Lower leg skin (tissue), 3 donors: ENCODE data around the gene CAPN9.

Experiments used
- POLR2A ChIP-seq, 2 donors: fragments of 450-650 bp; IDR thresholded peaks; one replicate each; pipeline ENCODE4 v1.6.1; 2016 to 2017; ENCODE audit warnings: antibody characterized with exemption in 2 of 2, mild to moderate bottlenecking in 1 of 2, moderate library complexity in 1 of 2
- TF ChIP-seq, protein P1 (sequence below), 3 donors: fragments of 450-650 bp; IDR thresholded peaks; one replicate each; pipeline ENCODE4 v1.5.1; 2016; ENCODE audit warnings: antibody characterized with exemption in 3 of 3, mild to moderate bottlenecking in 3 of 3, moderate library complexity in 2 of 3

DNA sequence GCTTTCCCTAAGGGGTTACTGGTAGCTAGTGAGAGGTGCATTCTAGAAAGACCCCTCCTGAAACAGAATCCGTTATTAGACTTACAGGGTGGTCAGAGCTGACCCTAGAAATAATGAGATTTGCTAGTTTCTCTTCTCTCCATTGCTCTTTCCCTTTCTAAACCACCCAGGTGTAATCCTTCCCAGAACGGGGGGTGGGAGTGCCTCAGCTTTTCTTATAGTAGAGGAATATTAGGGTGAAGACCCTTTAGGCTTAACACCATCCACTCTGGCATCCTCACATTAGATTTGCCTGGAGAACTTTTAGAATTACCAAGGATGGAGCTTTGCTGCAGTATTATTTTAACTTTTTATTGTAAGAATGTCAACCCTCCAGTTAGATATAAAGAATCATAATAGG lies 49.4 kb downstream of the CAPN9 start:
- TF ChIP-seq, protein P1, sequence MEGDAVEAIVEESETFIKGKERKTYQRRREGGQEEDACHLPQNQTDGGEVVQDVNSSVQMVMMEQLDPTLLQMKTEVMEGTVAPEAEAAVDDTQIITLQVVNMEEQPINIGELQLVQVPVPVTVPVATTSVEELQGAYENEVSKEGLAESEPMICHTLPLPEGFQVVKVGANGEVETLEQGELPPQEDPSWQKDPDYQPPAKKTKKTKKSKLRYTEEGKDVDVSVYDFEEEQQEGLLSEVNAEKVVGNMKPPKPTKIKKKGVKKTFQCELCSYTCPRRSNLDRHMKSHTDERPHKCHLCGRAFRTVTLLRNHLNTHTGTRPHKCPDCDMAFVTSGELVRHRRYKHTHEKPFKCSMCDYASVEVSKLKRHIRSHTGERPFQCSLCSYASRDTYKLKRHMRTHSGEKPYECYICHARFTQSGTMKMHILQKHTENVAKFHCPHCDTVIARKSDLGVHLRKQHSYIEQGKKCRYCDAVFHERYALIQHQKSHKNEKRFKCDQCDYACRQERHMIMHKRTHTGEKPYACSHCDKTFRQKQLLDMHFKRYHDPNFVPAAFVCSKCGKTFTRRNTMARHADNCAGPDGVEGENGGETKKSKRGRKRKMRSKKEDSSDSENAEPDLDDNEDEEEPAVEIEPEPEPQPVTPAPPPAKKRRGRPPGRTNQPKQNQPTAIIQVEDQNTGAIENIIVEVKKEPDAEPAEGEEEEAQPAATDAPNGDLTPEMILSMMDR (IDR thresholded peaks at IDR 0.05), result no peak
- TF ChIP-seq POLR2A (IDR thresholded peaks at IDR 0.05), result no peak
